Calu3 (cell line): Measurements from ENCODE around the gene PTCD2. TPM values are rescaled to one million over a fixed set of nuclear protein-coding genes. Genes with fewer than 3 reads are reported as not detected.

Experiments used
- BruUV-seq: library from RNA; stranded (reverse); fragments of 400-500 nt; replicated peaks from 2 replicates; lab custom pipeline; 2021; lab: Mats Ljungman, UMichigan
- CTCF ChIA-PET: fragments of 300-600 bp; sonication (Branson Sonifier 250); formaldehyde crosslinking; loops from one replicate; lab custom pipeline; 2022; ENCODE audit warnings: antibody characterized with exemption; lab: Charles Lee
- DNase-seq: peaks from one replicate; pipeline ENCODE4 v3.0.0; 2022
- H3K27ac Mint-ChIP-seq: one replicate; pipeline ENCODE4 v1.8.0; 2022; ENCODE audit warnings: mixed read lengths; ENCODE audit not compliant: unreplicated experiment
- H3K27me3 Mint-ChIP-seq: one replicate; pipeline ENCODE4 v1.8.0; 2022; ENCODE audit warnings: mixed read lengths; ENCODE audit not compliant: unreplicated experiment
- H3K36me3 Mint-ChIP-seq: one replicate; pipeline ENCODE4 v1.8.0; 2022; ENCODE audit warnings: mild to moderate bottlenecking, moderate library complexity, mixed read lengths; ENCODE audit not compliant: insufficient read depth, unreplicated experiment
- H3K4me1 Mint-ChIP-seq: one replicate; pipeline ENCODE4 v1.8.0; 2022; ENCODE audit warnings: mild to moderate bottlenecking, low read depth, mixed read lengths; ENCODE audit not compliant: unreplicated experiment
- H3K4me3 Mint-ChIP-seq: one replicate; pipeline ENCODE4 v1.8.0; 2022; ENCODE audit warnings: mild to moderate bottlenecking, low read depth, moderate library complexity, mixed read lengths; ENCODE audit not compliant: unreplicated experiment
- H3K9me3 Mint-ChIP-seq: one replicate; pipeline ENCODE4 v1.8.0; 2022; ENCODE audit warnings: low read depth, mixed read lengths; ENCODE audit not compliant: unreplicated experiment
- CTCF ChIP-seq: fragments of 200-600 bp; IDR thresholded peaks from one replicate; pipeline ENCODE4 v1.8.0; 2022; ENCODE audit warnings: antibody characterized with exemption; ENCODE audit not compliant: unreplicated experiment
- intact Hi-C: fragments of 100-400 bp; cut with micrococcal nuclease; formaldehyde crosslinking; loops from one replicate; pipeline ENCODE4 v1.10.0; 2022; ENCODE audit not compliant: unreplicated experiment
- total RNA-seq: library from RNA; stranded (reverse); gene quantifications from 2 replicates; pipeline ENCODE4 v1.2.3, GENCODE V29; 2022

PTCD2 gene
- total RNA-seq, 1 experiment from 2014 or later = 14.3 TPM

GRCh38 chr5:72383726-72384125 lies 63.6 kb downstream of the PTCD2 start:
- Mint-ChIP-seq H3K36me3 (no peaks in the 10 kb centered on the region), H3K4me1 (peaks cover 7% of the 10 kb centered on the region), H3K4me3 (no peak overlapping the region), H3K27me3 (no peaks in the 10 kb centered on the region), H3K27ac (no peak overlapping the region), H3K9me3 (no peaks in the 10 kb centered on the region)
- intact Hi-C loops = no loop called here
- BruUV-seq = no TSS peak
- no peak for TF ChIP-seq CTCF
- no peak for DNase-seq
- CTCF ChIA-PET = interaction anchor here (0.5 kb wide), 1 partner anchor 14 kb away, joined by 3 read pairs; no protein-coding TSS in a partner anchor

- no peak for TF ChIP-seq CTCF
- Mint-ChIP-seq H3K27me3 (no peaks in the 10 kb centered on the region), H3K4me1 (peaks cover 7% of the 10 kb centered on the region), H3K9me3 (no peaks in the 10 kb centered on the region), H3K4me3 (no peak overlapping the region), H3K27ac (no peak overlapping the region), H3K36me3 (no peaks in the 10 kb centered on the region)
- no TSS peak for BruUV-seq
- intact Hi-C loops = no loop called here
- DNase-seq = no peak
- CTCF ChIA-PET = no interaction called here
These were observed 66.5 kb downstream of the PTCD2 start for GRCh38 chr5:72386639-72387038.

GRCh38 chr5:72387985-72388384 lies 67.8 kb downstream of the PTCD2 start:
- Mint-ChIP-seq H3K9me3 (no peaks in the 10 kb centered on the region), H3K36me3 (no peaks in the 10 kb centered on the region), H3K27ac (no peak overlapping the region), H3K4me1 (peaks cover 7% of the 10 kb centered on the region), H3K27me3 (no peaks in the 10 kb centered on the region), H3K4me3 (no peak overlapping the region)
- CTCF ChIA-PET = no interaction called here
- no TSS peak for BruUV-seq
- no peak for TF ChIP-seq CTCF
- DNase-seq = no peak
- intact Hi-C loops = no loop called here

- H3K4me3 Mint-ChIP-seq = no peak overlapping the region
- no peak overlapping the region for H3K27ac Mint-ChIP-seq
- peaks cover under 1% of the 10 kb centered on the region for H3K4me1 Mint-ChIP-seq
- intact Hi-C loops = no loop called here
- no peaks in the 10 kb centered on the region for H3K36me3 Mint-ChIP-seq
- H3K9me3 Mint-ChIP-seq = no peaks in the 10 kb centered on the region
- no peak for DNase-seq
- TF ChIP-seq CTCF = no peak
- H3K27me3 Mint-ChIP-seq = no peaks in the 10 kb centered on the region
- CTCF ChIA-PET = no interaction called here
- BruUV-seq = no TSS peak
These were observed 68.5 kb downstream of the PTCD2 start for GRCh38 chr5:72388646-72389045.
